SK-N-SH treated with all-trans-retinoic acid at 6 μM for 48 hours (cell line): ENCODE measurements around the gene DNASE1L1.
"Not testable (repeated sequence)": the region's sequence is repeated elsewhere in the genome, so short reads cannot be mapped to it uniquely, and the experiment has no call there.

Experiments
- ATAC-seq: fragments of 200-7000 bp; cut with Tn5 transposase; 3 replicates; pipeline ENCODE4 v1.9.1; 2020; ENCODE audit warnings: mild to moderate bottlenecking, moderate library complexity
- ARNTL ChIP-seq: fragments of 450-650 bp; formaldehyde crosslinking; IDR thresholded peaks from 2 replicates; pipeline ENCODE4 v1.5.0; 2020; ENCODE audit warnings: low read depth, mild to moderate bottlenecking, moderate library complexity, borderline replicate concordance
- BACH2 ChIP-seq: fragments of 250-450 bp; sonication (Bioruptor Pico); IDR thresholded peaks from 2 replicates; pipeline ENCODE4 v1.9.0; 2021; ENCODE audit warnings: mild to moderate bottlenecking, borderline replicate concordance
- CREB5 ChIP-seq: fragments of 250-450 bp; sonication (Bioruptor Pico); IDR thresholded peaks from 2 replicates; pipeline ENCODE4 v1.5.1; 2020; ENCODE audit warnings: low read depth, mild to moderate bottlenecking, moderate library complexity
- CSDC2 ChIP-seq: fragments of 250-450 bp; sonication (Bioruptor Pico); IDR thresholded peaks from 2 replicates; pipeline ENCODE4 v1.5.0; 2020; ENCODE audit warnings: mild to moderate bottlenecking, moderate library complexity
- ESRRG ChIP-seq: fragments of 250-450 bp; sonication (Bioruptor Pico); IDR thresholded peaks from 2 replicates; pipeline ENCODE4 v1.6.1; 2021; ENCODE audit warnings: mild to moderate bottlenecking
- GLIS3 ChIP-seq: fragments of 250-450 bp; sonication (Bioruptor Pico); IDR thresholded peaks from 2 replicates; pipeline ENCODE4 v1.5.0; 2020; ENCODE audit warnings: mild to moderate bottlenecking, moderate library complexity
- ISL1 ChIP-seq: fragments of 250-450 bp; sonication (Bioruptor Pico); IDR thresholded peaks from 2 replicates; pipeline ENCODE4 v2.1.2; 2022; ENCODE audit warnings: mild to moderate bottlenecking, moderate library complexity
- POU6F1 ChIP-seq: fragments of 250-450 bp; sonication (Bioruptor Pico); IDR thresholded peaks from 2 replicates; pipeline ENCODE4 v1.8.0; 2021; ENCODE audit warnings: low read depth, mild to moderate bottlenecking, moderate library complexity, borderline replicate concordance
- PPARA ChIP-seq: fragments of 250-450 bp; sonication (Bioruptor Pico); IDR thresholded peaks from 2 replicates; pipeline ENCODE4 v1.5.0; 2020; ENCODE audit warnings: mild to moderate bottlenecking, borderline replicate concordance
- RARB ChIP-seq: fragments of 250-450 bp; sonication (Bioruptor Pico); IDR thresholded peaks from 2 replicates; pipeline ENCODE4 v1.8.0; 2021; ENCODE audit warnings: mild to moderate bottlenecking, moderate library complexity
- SNAI2 ChIP-seq: fragments of 250-450 bp; sonication (Bioruptor Pico); IDR thresholded peaks from 2 replicates; pipeline ENCODE4 v1.5.0; 2020; ENCODE audit warnings: mild to moderate bottlenecking, moderate library complexity
- ZC3H10 ChIP-seq: fragments of 250-450 bp; sonication (Bioruptor Pico); IDR thresholded peaks from 2 replicates; pipeline ENCODE4 v1.5.1; 2021; ENCODE audit warnings: mild to moderate bottlenecking, moderate library complexity
- ZFP3 ChIP-seq: fragments of 250-450 bp; sonication (Bioruptor Pico); IDR thresholded peaks from 2 replicates; pipeline ENCODE4 v1.5.0; 2020; ENCODE audit warnings: mild to moderate bottlenecking, moderate library complexity
- ZFP30 ChIP-seq: fragments of 450-650 bp; formaldehyde crosslinking; IDR thresholded peaks from 2 replicates; pipeline ENCODE4 v1.5.0; 2022; ENCODE audit warnings: mild to moderate bottlenecking, moderate library complexity
- ZNF565 ChIP-seq: fragments of 450-650 bp; formaldehyde crosslinking; conservative IDR thresholded peaks from 2 replicates; pipeline ENCODE4 v1.5.0; 2020; ENCODE audit warnings: low read depth, mild to moderate bottlenecking, moderate library complexity
- ZNF70 ChIP-seq: fragments of 450-650 bp; formaldehyde crosslinking; IDR thresholded peaks from 2 replicates; pipeline ENCODE4 v1.5.0; 2020; ENCODE audit warnings: mild to moderate bottlenecking, moderate library complexity
- TF ChIP-seq, protein P1 (sequence below): fragments of 250-450 bp; sonication (Bioruptor Pico); IDR thresholded peaks from 2 replicates; pipeline ENCODE4 v1.5.1; 2021; ENCODE audit warnings: mild to moderate bottlenecking, moderate library complexity
- TF ChIP-seq, protein P2 (sequence below): fragments of 250-450 bp; sonication (Bioruptor Pico); IDR thresholded peaks from 2 replicates; pipeline ENCODE4 v1.8.0; 2020; ENCODE audit warnings: mild to moderate bottlenecking, moderate library complexity, borderline replicate concordance

DNASE1L1 gene

GRCh38 chrX:154401045-154401799, 7.8 kb downstream of the DNASE1L1 start (continued):
- TF ChIP-seq POU6F1 (CRISPR knock-in tag) (no peak), PPARA (no peak)
- TF ChIP-seq, protein P1, sequence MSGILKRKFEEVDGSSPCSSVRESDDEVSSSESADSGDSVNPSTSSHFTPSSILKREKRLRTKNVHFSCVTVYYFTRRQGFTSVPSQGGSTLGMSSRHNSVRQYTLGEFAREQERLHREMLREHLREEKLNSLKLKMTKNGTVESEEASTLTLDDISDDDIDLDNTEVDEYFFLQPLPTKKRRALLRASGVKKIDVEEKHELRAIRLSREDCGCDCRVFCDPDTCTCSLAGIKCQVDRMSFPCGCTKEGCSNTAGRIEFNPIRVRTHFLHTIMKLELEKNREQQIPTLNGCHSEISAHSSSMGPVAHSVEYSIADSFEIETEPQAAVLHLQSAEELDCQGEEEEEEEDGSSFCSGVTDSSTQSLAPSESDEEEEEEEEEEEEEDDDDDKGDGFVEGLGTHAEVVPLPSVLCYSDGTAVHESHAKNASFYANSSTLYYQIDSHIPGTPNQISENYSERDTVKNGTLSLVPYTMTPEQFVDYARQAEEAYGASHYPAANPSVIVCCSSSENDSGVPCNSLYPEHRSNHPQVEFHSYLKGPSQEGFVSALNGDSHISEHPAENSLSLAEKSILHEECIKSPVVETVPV (CRISPR knock-in tag) = 0 out of 2 replicates have a peak, but pooled peaks have one; percentile 69

GRCh38 chrX:154400369-154400817, 8.7 kb downstream of the DNASE1L1 start:
- not testable (repeated sequence) for ATAC-seq

- ATAC-seq = no peak
Observed at GRCh38 chrX:154399527-154400368, 9.3 kb downstream of the DNASE1L1 start.

DNA sequence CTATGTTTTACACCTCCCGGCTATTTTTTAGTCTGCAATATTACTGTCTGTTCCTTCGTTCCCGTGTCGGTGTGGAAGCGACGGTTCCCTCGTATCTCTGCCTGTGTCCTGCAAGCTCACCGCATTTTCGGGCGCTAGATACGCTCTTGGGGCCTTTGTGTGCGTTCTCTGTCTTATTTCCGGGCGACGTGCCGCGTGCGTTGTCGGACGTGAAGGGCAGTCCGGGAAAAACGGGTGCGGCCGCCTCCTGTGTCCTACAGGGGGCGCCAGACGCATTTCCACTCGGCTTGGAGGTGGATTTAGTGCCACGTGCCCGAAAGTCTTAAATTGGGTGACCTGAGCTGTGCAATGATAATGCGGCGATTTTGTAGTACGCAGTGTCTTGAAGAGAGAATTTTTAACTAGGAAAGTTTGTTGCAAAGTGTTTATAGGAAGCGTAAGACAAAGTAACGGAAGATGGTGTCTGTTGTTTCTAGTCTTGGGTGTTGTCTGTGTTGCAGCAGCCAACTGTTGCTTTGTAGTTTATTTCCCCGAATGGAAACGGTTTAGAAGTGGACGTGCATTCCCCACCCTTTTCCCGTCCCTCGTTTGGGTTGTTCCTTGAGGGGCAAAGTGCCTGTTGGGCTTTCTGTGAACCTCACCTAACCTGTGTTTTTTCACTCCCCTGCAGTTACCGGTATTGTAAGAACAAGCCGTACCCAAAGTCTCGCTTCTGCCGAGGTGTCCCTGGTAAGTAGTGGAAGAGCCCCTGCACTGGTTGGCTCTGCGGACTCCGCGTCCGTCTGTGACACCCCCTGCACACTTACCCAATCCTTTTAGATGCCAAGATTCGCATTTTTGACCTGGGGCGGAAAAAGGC, 10.2 kb downstream of the DNASE1L1 start:
- no peak for TF ChIP-seq BACH2 (CRISPR knock-in tag)
- TF ChIP-seq CREB5 = no peak
- TF ChIP-seq ZNF565 (CRISPR knock-in tag) = no peak
- TF ChIP-seq, protein P1 (CRISPR knock-in tag) = no peak
- TF ChIP-seq, protein P2, sequence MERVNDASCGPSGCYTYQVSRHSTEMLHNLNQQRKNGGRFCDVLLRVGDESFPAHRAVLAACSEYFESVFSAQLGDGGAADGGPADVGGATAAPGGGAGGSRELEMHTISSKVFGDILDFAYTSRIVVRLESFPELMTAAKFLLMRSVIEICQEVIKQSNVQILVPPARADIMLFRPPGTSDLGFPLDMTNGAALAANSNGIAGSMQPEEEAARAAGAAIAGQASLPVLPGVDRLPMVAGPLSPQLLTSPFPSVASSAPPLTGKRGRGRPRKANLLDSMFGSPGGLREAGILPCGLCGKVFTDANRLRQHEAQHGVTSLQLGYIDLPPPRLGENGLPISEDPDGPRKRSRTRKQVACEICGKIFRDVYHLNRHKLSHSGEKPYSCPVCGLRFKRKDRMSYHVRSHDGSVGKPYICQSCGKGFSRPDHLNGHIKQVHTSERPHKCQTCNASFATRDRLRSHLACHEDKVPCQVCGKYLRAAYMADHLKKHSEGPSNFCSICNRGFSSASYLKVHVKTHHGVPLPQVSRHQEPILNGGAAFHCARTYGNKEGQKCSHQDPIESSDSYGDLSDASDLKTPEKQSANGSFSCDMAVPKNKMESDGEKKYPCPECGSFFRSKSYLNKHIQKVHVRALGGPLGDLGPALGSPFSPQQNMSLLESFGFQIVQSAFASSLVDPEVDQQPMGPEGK (CRISPR knock-in tag) = no peak
- no peak for TF ChIP-seq ZNF70 (CRISPR knock-in tag)
- no peak for TF ChIP-seq ESRRG
- no peak for TF ChIP-seq ZFP3 (CRISPR knock-in tag)
- TF ChIP-seq ZC3H10 (CRISPR knock-in tag) = no peak
- no peak for TF ChIP-seq ARNTL (CRISPR knock-in tag)
- TF ChIP-seq ISL1 (CRISPR knock-in tag) = no peak
- no peak for TF ChIP-seq SNAI2 (CRISPR knock-in tag)
- no peak for TF ChIP-seq CSDC2
- no peak for TF ChIP-seq POU6F1 (CRISPR knock-in tag)
- TF ChIP-seq ZFP30 (CRISPR knock-in tag) = no peak
- TF ChIP-seq GLIS3 = no peak
- peak; percentile 21 for ATAC-seq

More at GRCh38 chrX:154399527-154400368, 9.3 kb downstream of the DNASE1L1 start:
- TF ChIP-seq ZFP30 (CRISPR knock-in tag) (no peak), GLIS3 (no peak), RARB (CRISPR knock-in tag) (no peak), ZNF70 (CRISPR knock-in tag) (no peak), ESRRG (no peak), CREB5 (no peak), ARNTL (CRISPR knock-in tag) (no peak), CSDC2 (no peak), ZFP3 (CRISPR knock-in tag) (no peak)
